GM10266 (cell line): ENCODE data around the gene PI4KA.

Source experiments
- DNase-seq: peaks from one replicate; pipeline ENCODE4 v3.0.0; 2012; ENCODE audit errors: extremely low spot score
- TF ChIP-seq, protein P1 (sequence below): IDR thresholded peaks from 2 replicates; pipeline ENCODE4 v1.5.1; 2012; ENCODE audit warnings: mild to moderate bottlenecking, low read depth; ENCODE audit not compliant: control insufficient read depth, insufficient read depth; ENCODE audit errors: missing control alignments

PI4KA gene

DNA sequence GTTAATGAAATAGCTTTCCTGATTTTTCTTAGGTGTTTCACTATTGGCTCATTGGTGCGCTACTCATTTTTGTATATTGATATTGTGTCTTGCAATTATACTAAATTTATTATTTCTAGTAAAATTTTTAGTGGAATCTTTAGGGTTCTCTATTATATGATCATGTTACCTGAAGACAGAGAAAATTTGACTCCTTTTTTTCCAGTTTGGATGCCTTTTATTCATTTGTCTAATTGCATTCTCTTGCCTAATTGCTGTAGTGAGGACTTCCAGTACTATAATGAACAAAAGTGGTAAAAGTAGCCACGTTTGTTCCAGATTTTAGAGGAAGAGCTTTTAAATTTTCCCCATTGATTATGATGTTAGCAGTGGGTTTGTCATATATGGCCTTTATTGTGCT, 198.7 kb downstream of the PI4KA start:
- no peak for DNase-seq
- TF ChIP-seq, protein P1, sequence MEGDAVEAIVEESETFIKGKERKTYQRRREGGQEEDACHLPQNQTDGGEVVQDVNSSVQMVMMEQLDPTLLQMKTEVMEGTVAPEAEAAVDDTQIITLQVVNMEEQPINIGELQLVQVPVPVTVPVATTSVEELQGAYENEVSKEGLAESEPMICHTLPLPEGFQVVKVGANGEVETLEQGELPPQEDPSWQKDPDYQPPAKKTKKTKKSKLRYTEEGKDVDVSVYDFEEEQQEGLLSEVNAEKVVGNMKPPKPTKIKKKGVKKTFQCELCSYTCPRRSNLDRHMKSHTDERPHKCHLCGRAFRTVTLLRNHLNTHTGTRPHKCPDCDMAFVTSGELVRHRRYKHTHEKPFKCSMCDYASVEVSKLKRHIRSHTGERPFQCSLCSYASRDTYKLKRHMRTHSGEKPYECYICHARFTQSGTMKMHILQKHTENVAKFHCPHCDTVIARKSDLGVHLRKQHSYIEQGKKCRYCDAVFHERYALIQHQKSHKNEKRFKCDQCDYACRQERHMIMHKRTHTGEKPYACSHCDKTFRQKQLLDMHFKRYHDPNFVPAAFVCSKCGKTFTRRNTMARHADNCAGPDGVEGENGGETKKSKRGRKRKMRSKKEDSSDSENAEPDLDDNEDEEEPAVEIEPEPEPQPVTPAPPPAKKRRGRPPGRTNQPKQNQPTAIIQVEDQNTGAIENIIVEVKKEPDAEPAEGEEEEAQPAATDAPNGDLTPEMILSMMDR: no peak

DNA sequence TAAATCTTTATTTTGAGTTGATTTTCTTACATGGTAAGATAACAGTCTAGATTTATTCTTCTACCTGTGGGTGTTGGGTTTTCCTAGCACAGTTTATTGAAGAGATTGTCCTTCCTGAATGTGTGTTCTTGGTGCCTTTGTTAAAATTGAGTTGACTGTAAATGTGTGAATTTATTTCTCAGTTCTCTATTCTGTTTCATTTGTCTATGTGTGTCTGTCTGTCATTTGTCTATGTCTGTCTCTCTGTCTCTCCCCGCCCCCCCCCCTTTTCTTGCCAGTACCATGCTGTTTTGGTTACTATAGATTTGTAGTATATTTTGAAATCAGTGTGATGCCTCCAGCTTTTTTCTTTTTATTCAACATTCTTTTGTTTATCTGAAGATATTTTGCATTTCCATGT, 199.4 kb downstream of the PI4KA start:
- no peak for DNase-seq
- TF ChIP-seq, protein P1: no peak

DNA sequence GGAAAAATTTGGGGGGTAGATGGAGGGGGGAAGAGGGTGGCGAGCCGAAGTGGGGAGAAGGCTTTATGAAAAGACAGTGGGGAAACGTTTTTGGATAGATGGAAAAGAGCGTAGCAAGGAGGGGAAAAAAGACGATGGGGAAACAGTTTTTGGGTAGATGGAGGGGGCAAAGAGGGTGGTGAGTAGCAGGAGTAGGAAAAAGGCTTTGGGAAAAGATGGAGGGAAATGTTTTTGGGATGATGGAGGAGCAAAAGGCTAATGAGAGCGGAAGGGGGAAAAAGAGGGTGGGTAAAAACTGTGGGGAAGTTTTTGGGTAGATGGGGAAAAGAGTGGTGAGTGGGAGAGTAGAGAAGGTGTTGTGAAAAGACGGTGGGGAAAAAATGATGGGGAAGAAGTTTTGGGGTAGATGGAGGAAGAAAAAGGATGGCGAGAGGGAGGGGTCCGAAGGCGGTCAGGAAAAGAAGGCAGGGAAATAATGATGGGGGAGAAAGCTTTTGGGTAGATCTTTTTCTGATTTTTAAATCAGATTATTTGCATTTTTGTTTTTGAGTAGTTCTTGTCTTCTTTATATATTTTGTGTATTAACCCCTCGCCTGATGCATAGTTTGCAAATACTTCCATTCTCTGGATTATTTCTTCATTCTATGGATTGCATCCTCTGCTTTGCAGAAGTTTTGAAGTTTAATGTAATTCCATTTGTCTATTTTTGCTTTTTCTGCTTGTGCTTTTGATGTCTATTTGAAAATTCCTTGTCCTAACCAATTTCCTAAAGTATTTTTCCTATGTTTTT, 200.0 kb downstream of the PI4KA start:
- no peak for DNase-seq
- TF ChIP-seq, protein P1: no peak

DNA sequence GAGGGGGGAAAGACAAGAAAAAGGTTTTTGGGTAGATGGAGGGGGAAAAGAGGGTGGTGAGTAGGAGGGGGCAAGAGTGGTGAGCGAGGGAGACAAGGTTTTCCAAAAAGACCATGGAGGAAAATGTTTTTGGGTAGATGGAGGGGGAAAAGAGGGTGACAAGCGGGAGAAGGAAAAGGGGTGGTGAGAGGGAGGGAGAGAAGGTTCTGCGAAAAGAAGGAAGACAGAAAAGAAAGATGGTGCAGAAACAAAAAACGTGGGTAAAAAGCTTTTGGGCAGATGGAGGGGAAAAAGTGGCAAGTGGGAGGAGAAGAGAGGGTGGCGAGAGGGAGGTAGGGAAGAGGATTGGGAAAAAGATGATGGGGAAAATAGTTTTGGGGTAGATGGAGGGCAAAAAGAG, 200.6 kb downstream of the PI4KA start:
- TF ChIP-seq, protein P1: no peak
- no peak for DNase-seq
